ENCODE measurements around the gene ABLIM2. TPM values are rescaled to one million over a fixed set of nuclear protein-coding genes. Genes with fewer than 3 reads are reported as not detected.

Gene ABLIM2
- total and polyA plus RNA-seq, 10 of the 15 experiments (the other 5 are each of a cell fraction or from before 2014, with no cell fraction given) = 0.03 to 0.15 (median 0.05) TPM; not detected in 7

GRCh38 chr4:8025668-8026067 lies 132.9 kb downstream of the ABLIM2 start (continued):
- no peak for TF ChIP-seq CUX1 (IDR thresholded peaks at IDR 0.05; ENCODE audit: insufficient replicate concordance, low read depth, low read length)
- no peak for TF ChIP-seq RB1 (IDR thresholded peaks at IDR 0.05; ENCODE audit: borderline replicate concordance)
- TF ChIP-seq NFXL1 (IDR thresholded peaks at IDR 0.05; ENCODE audit: borderline replicate concordance) = no peak
- TF ChIP-seq IRF3 (IDR thresholded peaks at IDR 0.05) = no peak
- TF ChIP-seq RFX5 (IDR thresholded peaks at IDR 0.05; ENCODE audit: low read depth, low read length) = no peak
- no peak for TF ChIP-seq YY1 (IDR thresholded peaks at IDR 0.05; ENCODE audit: low read depth, low read length)
